Hippocampal formation (tissue), 2 donors: ENCODE data around the gene SCMH1.
"Not testable (repeated sequence)": the region's sequence is repeated elsewhere in the genome, so short reads cannot be mapped to it uniquely, and the experiment has no call there.

Source experiments
- DNase-seq, 2 donors: peaks; one replicate each; lab custom pipeline; 2025; lab: John Stamatoyannopoulos, UW

The SCMH1 gene

GRCh38 chr1:41211608-41212007, 30.5 kb downstream of the SCMH1 start:
- not testable (repeated sequence) for DNase-seq

GRCh38 chr1:41207053-41207452, 35.1 kb downstream of the SCMH1 start:
- not testable (repeated sequence) for DNase-seq

DNA sequence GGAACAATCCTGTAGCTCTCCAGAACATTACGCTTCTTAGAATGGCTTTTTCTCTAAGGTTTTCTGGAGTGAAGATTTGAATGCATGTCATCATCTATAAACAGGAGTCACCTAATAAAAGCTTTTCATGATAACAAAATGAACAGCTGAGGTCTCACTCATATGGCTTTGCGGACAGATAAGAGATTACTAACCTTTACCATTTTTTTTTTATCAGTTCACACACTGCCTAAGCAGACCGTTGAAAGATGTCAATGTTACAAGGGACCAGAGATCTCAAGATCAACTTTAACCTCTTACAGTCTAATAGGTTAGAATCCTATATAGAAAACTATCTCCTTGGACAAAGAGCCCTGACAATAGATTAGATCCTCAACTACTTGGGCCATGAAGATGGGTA, 41.4 kb downstream of the SCMH1 start:
- DNase-seq = no peak

DNA sequence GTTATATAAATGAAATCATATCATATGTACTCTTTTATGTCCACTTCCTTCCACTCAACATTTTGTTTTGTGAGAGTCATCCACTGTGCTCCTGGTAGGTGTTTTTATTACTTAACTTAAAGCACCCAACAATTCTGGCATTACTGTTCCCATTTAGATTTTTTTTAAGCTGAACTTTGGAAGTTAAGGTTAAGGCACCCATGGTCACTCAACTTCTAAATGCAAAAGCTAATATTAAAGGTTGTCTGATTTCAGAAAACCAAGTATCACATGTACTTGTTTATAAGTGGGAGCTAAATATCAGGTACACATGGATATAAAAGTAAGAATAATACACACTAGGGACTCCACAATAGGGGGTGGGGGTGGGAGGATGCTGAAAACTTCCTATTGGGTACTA, 42.7 kb downstream of the SCMH1 start:
- DNase-seq = no peak

GRCh38 chr1:41192456-41193178, 49.5 kb downstream of the SCMH1 start:
- no peak for DNase-seq

DNA sequence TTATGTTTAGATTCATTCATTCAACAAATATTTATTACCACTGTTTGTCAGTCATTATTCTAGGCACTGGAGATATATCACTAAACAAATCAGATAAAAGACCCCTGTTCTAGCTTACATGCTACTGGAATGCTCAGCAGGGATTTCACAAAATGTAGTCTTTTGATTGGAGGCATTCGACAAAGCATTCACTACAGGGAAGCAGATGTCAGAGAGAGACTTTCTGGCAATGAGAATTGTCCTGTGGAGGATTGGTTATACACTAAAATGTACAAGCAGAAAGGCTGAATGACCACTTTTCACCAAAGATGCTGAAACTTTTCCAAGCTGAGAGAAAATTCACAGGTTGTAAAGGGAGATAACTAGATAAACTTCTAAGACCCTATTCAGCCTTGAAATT, 57.7 kb downstream of the SCMH1 start:
- no peak for DNase-seq

DNA sequence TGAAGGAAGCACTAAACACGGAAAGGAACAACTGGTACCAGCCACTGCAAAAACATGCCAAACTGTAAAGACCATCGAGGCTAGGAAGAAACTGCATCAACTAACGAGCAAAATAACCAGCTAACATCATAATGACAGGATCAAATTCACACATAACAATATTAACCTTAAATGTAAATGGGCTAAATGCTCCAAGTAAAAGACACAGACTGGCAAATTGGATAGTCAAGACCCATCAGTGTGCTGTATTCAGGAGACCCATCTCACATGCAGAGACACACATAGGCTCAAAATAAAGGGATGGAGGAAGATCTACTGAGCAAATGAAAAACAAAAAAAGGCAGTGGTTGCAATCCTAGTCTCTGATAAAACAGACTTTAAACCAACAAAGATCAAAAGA, 63.9 kb downstream of the SCMH1 start:
- not testable (repeated sequence) for DNase-seq

- DNase-seq = no peak
Measured at GRCh38 chr1:41175546-41175945, 66.6 kb downstream of the SCMH1 start.

DNA sequence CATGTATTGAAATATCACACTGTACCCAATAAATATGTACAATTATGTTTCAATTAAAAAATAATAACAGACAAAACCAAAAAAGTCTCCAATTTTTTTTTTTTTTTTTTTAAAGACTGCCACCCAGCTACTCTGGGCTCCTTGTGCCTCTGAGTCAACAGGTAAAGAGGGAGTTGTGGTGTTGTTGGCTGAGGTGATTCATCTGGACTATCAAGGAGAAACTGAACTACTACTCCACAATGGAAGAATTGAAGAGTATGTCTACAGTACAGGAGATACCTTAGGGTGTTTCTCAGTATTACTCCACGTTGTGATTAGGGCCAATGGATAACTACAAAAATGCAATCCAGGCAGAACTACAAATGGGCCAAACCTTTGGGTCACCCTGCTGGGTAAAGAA, 67.9 kb downstream of the SCMH1 start:
- DNase-seq = no peak

DNA sequence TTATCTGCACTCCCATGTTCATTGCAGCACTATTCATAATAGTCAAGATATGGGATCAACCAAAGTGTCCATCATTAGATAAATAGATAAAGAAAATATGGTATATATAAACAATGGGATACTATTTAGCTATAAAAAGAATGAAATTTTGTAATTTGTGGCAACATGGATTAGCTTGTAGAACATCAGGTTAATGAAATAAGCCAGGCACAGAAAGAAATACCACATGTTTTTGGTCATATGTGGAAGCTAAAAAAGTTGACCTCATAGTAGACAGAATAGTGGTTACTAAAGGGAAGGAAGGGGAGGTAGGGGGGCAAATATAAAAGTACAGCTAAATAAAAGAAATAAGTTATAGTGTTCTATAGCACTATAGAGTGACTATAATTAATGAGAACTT, 68.5 kb downstream of the SCMH1 start:
- no peak for DNase-seq

GRCh38 chr1:41171266-41171874, 70.7 kb downstream of the SCMH1 start:
- DNase-seq = no peak

DNA sequence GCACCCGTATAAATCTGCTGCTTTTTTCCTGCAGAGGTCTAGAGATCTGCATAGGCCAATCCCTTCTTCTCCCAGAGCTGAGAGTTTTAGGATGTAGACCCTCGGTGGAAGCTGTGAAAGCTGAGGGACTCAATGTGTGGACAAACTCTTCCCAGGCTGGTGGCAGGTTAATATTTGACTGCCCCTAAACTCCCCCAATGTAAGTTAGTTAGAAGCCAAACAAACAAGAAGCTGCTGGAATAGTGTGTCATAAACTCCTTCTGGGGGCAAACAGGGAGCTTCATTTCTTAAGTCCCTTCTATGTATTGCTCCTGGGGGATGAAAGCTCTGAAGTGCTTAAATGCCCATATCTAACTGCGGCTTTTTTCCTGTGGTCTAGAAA, 72.3 kb downstream of the SCMH1 start:
- DNase-seq = no peak

DNA sequence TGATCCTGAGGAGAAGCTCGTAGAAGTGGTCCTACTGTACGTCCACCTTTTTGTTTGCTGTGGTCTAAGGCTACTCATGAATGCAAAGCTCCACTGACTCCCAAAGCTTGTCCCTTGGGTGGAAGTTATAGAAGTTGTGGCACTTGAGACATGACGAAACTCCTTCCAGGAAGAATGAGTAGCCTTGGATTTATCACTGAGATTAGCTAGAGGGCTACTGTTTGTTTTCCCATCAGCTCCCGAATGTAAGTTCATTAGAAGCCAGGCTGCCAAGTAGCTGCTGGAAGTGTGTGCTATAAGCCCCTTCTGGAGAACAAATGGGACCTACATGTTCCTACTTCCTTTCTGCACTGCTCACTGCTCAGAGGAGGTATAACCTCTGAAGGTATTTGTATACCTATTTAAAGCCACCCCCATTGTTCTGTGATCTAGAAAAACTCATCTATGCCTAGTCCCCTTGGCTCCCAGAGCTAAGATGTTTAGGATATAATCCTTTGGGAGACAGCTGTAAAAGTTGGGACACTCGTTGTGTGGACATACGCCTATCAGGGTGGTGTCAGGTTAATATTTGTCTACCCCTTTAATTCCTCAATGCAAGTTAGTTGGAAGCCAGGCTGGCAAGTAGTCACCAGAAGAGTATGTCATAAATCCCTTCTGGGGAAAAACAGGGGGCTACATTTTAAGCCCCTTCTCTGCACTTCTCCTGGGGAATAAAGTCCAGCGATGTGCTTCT, 72.9 kb downstream of the SCMH1 start:
- DNase-seq = no peak

- DNase-seq = no peak
Measured at GRCh38 chr1:41167667-41168066, 74.4 kb downstream of the SCMH1 start.

- DNase-seq = no peak
Measured at GRCh38 chr1:41164727-41165126, 77.4 kb downstream of the SCMH1 start.

- DNase-seq = no peak
Measured at GRCh38 chr1:41162441-41162840, 79.7 kb downstream of the SCMH1 start.

GRCh38 chr1:41161846-41162245, 80.3 kb downstream of the SCMH1 start:
- no peak for DNase-seq

DNA sequence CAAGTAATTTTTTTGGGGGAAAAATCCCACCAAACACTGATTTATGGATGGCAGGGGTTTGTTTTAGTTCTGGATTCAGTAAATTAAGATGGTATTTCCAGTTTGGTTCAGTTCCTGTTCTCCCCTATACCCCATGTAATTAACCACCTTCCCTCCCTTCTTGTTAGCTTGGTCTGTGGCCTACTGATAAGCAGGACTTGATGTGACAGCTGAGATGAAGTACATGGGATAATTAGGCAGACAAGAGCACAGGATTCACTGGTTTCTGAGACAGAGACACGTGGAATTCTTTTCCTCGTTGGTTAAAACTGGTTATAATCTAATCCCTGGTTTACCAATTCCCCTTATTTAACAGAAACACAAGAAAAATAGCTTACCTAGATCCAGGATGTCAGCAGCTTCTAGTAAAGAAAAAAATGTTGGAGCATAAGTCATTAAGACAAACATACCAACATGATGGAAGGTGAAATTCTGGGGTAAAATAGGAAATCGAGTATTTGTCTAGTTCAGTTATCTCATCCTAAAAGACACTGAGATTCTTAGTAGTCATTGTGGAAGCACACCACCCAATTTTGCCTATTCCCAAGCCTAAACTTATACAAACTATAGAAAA, 81.5 kb downstream of the SCMH1 start:
- no peak for DNase-seq

- DNase-seq = no peak
Measured at GRCh38 chr1:41158966-41159365, 83.1 kb downstream of the SCMH1 start.

- no peak for DNase-seq
Measured at GRCh38 chr1:41158147-41158875, 83.8 kb downstream of the SCMH1 start.

DNA sequence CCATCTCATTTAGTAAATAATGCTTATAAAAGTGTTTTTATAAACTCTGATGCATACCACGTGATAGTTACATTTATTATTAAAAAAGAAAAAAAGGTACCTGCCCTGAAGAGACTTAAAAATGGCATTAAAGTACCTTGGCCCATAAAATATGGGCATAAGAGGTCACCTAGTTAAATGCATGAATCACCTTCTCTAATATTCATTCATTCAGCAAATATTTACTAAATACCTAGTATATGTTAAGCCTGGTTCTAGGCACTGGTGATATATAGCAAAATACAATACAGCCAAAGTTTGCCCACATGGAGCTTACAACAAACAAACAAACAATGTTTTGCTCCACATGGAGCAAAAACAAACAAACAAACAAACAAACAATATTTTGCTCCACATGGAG, 87.0 kb downstream of the SCMH1 start:
- no peak for DNase-seq

DNA sequence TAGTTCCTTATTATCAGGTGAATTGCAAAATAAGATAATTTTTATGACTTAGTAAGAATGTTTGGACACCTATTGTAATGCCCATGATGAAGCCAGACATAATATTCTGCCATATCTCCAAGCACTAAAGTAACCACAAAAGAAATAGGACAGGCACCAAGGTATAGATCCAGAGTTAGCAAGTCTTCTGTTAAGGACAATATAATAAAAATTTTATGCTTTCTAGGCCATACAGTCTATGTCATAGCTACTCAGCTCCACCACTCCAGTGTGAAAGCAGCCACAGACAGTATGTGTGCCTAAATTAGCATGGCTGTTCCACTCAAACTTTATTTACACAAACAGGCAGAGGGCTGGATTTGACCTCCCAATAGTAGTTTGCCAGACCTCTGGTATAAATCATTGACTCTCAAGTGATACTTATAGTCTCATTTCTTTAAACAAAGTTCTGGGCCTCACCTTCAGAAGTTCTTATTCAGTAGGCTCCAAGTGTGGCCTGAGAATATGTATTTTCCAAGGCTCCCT, 88.3 kb downstream of the SCMH1 start:
- DNase-seq = no peak
